ENCODE results near the gene EIF3A. TPM values are rescaled to one million over a fixed set of nuclear protein-coding genes. Genes with fewer than 3 reads are reported as not detected.
"Not testable (repeated sequence)": the region's sequence is repeated elsewhere in the genome, so short reads cannot be mapped to it uniquely, and the experiment has no call there.

EIF3A gene
- total RNA-seq, 4 donors from 2014 or later, result 78.8 to 95.4 (median 94.8) TPM

DNA sequence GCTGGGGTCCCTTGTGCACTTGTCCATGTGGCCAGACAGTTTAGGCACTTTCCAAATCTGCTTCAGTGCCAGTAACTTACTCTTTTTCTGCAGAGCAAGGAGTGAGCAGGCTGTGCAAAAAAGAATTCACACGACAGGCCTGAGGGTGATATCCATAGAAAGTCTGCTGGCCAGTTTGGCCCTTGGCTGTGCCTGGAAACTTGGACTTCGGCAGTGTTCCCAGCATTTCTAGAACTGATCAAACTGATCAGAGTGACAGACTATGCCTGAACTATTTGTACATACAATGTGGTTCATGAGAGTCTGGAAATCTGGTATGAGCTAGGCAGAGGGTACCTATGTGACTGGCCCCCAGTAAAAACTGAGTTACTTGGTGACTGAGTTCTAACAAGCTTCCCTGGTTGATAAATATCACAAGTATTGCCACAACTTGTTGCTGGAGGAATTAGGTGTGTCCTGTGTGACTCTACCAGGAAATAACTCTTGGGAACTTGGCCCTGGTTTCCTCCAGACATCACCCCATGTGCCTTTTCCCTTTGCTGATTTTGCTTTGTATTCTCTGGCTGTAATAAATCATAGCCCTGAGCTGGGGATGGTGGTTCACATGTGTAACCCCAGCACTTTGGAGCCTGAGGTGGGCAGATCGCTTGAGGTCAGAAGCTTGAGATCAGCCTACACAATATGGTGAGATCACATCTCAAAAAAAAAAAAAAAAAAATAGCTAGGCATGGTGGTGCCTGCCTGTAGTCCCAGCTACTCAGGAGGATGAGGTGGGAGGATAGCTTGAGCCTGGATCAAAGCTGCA, 20.0 kb upstream of the EIF3A start:
- WGBS, 2 donors, result 81 to 83% methylated on average over 3 of the region's 3 CpGs
- no peaks in the 10 kb centered on the region for H3K27me3 ChIP-seq
- peak overlapping the region in 1 of 4 donors; percentile 43 for H3K27ac ChIP-seq
- H3K4me1 ChIP-seq, result peaks cover 0 to 11% (median 10%) of the 10 kb centered on the region in 4 donors
- TF ChIP-seq, protein P1, sequence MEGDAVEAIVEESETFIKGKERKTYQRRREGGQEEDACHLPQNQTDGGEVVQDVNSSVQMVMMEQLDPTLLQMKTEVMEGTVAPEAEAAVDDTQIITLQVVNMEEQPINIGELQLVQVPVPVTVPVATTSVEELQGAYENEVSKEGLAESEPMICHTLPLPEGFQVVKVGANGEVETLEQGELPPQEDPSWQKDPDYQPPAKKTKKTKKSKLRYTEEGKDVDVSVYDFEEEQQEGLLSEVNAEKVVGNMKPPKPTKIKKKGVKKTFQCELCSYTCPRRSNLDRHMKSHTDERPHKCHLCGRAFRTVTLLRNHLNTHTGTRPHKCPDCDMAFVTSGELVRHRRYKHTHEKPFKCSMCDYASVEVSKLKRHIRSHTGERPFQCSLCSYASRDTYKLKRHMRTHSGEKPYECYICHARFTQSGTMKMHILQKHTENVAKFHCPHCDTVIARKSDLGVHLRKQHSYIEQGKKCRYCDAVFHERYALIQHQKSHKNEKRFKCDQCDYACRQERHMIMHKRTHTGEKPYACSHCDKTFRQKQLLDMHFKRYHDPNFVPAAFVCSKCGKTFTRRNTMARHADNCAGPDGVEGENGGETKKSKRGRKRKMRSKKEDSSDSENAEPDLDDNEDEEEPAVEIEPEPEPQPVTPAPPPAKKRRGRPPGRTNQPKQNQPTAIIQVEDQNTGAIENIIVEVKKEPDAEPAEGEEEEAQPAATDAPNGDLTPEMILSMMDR (IDR thresholded peaks at IDR 0.05), result no peak
- TF ChIP-seq POLR2A (IDR thresholded peaks at IDR 0.05) (no peak), EP300 (IDR thresholded peaks at IDR 0.05) (no peak)
- DNase-seq (ENCODE audit: low spot score in 2 of 2), result no peak
- H3K4me3 ChIP-seq, result no peak overlapping the region
- H3K36me3 ChIP-seq, result no peaks in the 10 kb centered on the region
- no peaks in the 10 kb centered on the region for H3K9me3 ChIP-seq

DNA sequence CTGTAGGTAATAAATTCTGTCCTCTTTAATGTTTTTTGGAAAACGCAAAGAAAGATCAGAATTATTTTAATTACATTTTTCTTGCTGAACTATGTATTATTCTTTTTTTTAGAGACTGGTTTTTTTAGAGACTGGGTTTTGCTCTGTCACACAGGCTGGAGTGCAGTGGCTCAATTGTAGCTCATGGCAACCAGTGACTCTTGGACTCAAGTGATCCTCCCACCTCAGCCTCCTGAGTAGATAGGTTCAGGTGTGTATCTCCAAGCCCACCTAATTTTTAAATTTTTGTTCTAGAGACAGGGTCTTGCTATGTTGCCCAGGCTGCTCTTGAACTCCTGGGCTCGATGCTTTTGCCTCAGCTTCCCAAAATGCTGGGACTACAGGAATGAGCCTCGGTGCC, 18.0 kb upstream of the EIF3A start:
- TF ChIP-seq, protein P1 (IDR thresholded peaks at IDR 0.05), result no peak
- TF ChIP-seq POLR2A (IDR thresholded peaks at IDR 0.05) (no peak), EP300 (IDR thresholded peaks at IDR 0.05) (no peak)
- no peaks in the 10 kb centered on the region for H3K9me3 ChIP-seq
- no peak for DNase-seq (ENCODE audit: low spot score in 2 of 2)
- no peaks in the 10 kb centered on the region for H3K4me1 ChIP-seq
- WGBS, 2 donors, result 91 to 95% methylated on average over 3 of the region's 3 CpGs
- H3K36me3 ChIP-seq, result no peaks in the 10 kb centered on the region
- no peak overlapping the region for H3K27ac ChIP-seq
- no peaks in the 10 kb centered on the region for H3K27me3 ChIP-seq
- H3K4me3 ChIP-seq, result no peak overlapping the region

DNA sequence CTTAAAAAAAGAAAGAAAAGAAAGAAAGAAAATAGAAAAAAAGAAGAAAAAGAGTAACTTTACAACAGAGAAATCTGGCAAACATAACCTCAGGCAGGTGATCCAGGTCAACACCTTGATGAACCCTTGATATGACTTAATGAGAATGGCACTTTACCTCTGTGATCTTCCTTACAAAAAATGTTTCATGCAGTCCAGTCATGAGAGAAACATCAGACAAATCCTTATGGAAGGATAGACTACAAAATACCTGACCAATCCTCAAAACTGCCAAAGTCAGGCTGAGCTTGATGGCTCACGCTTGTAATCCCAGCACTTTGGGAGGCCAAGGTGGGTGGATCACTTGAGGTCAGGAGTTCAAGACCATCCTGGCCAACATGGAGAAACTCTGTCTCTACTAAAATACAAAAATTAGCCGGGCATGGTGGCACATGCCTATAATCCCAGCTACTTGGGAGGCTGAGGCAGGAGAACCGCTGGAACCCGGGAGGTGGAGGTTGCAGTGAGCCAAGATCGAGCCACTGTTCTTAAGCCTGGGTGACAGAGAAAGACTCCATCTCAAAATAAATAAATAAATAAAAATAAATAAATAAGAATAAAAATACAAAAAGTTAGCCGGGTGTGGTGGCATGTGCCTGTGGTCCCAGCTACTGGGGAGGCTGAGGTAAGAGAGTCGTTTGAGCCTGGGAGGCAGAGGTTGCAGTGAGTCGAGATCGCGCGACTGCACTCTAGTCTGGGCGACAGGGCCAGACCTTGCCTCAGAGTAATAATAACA, 16.2 kb upstream of the EIF3A start:
- not testable (repeated sequence) for H3K36me3 ChIP-seq; H3K27ac ChIP-seq; DNase-seq (ENCODE audit: low spot score in 2 of 2); H3K4me3 ChIP-seq; H3K27me3 ChIP-seq; H3K9me3 ChIP-seq; H3K4me1 ChIP-seq
- 93 to 94% methylated on average over 12 of the region's 12 CpGs for WGBS, 2 donors

DNA sequence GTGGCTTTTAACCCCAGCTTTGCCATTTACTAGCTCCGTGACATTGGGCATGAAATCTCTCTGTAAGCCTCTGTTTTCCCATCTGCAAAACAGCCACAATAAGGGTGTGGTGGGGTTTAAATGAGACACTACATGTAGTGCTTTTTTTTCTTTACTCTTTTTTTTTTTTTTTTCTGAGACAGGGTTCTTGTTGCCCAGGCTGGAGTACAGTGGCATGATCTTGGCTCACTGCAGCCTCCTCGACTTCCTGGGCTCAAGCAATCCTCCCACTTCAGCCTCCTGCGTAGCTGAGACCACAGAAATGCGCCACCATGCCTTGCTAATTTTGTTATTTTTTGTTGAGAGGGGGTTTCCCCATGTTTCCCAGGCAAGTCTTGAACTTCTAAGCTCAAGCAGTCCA, 15.0 kb upstream of the EIF3A start:
- Histone ChIP-seq H3K27me3 (no peaks in the 10 kb centered on the region), H3K27ac (no peak overlapping the region), H3K9me3 (no peaks in the 10 kb centered on the region), H3K4me3 (no peak overlapping the region), H3K4me1 (no peaks in the 10 kb centered on the region), H3K36me3 (no peaks in the 10 kb centered on the region)
- DNase-seq (ENCODE audit: low spot score in 2 of 2), result no peak
- 73 to 83% methylated on average over 4 of the region's 4 CpGs for WGBS, 2 donors
- TF ChIP-seq EP300 (IDR thresholded peaks at IDR 0.05) (no peak), POLR2A (IDR thresholded peaks at IDR 0.05) (no peak)
- TF ChIP-seq, protein P1 (IDR thresholded peaks at IDR 0.05), result no peak

DNA sequence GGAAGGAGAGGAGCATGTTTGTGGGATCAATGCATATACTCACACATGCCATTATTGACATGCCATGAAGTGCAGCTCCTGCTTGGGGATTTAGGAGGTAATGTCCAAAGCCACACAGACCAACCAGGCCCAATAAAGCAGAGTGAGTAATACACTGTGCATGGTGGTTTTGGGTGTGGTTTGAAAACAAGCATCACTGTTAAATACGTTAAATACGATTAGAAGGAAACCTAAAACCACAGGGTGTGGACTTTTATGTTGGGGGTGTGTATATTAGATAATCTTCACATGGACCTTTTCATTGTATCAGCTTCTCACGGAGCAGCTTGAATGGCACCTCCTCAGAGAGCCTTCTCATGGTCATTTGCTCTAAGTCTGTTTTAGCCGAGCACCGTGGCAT, 10.4 kb upstream of the EIF3A start:
- TF ChIP-seq POLR2A (IDR thresholded peaks at IDR 0.05) (no peak), EP300 (IDR thresholded peaks at IDR 0.05) (no peak)
- TF ChIP-seq, protein P1 (IDR thresholded peaks at IDR 0.05), result no peak
- no peaks in the 10 kb centered on the region for H3K36me3 ChIP-seq
- 69 to 70% methylated on average over 5 of the region's 5 CpGs for WGBS, 2 donors
- H3K27ac ChIP-seq, result peak overlapping the region in 1 of 4 donors; percentile 45
- no peak overlapping the region for H3K4me3 ChIP-seq
- H3K27me3 ChIP-seq, result no peaks in the 10 kb centered on the region
- no peaks in the 10 kb centered on the region for H3K9me3 ChIP-seq
- DNase-seq (ENCODE audit: low spot score in 2 of 2), result no peak
- H3K4me1 ChIP-seq, result no peaks in the 10 kb centered on the region

All from tibial nerve (tissue), 4 donors.